Gastroesophageal sphincter (tissue), 3 donors: ENCODE data around the gene SPACA6.

Experiments
- CTCF ChIP-seq, 4 experiments: fragments of 200-600 bp in 2 of 4; fragments of 450-650 bp in 2 of 4; sonication (generic) in 1 of 4; IDR thresholded peaks; one replicate each; pipeline ENCODE4 v1.5.1; 2017 to 2019; ENCODE audit warnings: antibody characterized with exemption in 4 of 4, mild to moderate bottlenecking in 2 of 4, moderate library complexity in 2 of 4
- EP300 ChIP-seq: sonication (generic); formaldehyde crosslinking; IDR thresholded peaks from one replicate; pipeline ENCODE4 v1.6.1; 2017; ENCODE audit warnings: antibody characterized with exemption, mild to moderate bottlenecking
- POLR2A ChIP-seq, 2 donors: fragments of 450-650 bp; IDR thresholded peaks; one replicate each; pipeline ENCODE4 v1.6.1; 2017; ENCODE audit warnings: antibody characterized with exemption in 2 of 2, mild to moderate bottlenecking in 2 of 2, moderate library complexity in 1 of 2
- POLR2AphosphoS5 ChIP-seq: sonication (generic); formaldehyde crosslinking; IDR thresholded peaks from one replicate; pipeline ENCODE4 v1.6.1; 2017; ENCODE audit warnings: antibody characterized with exemption

DNA sequence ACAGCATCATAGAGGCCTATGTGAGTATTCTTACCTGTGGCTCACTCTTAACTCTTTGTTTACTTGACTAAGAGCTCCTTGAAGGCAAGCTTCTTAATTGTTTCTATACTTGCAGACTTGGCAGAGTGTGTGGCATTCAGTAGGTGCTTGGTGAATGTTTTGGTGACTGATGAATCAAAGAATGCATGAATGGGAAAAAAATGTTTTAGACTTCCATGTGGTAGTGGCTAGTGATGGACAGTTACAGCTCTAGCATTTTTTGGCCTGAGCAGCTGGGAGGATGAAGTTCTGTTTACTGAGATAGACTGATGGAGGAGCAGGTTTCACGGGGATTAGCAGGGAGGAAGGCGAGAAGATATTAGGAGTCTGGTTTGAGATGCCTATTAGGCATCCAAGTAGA, 17.0 kb downstream of the SPACA6 start:
- no peak for TF ChIP-seq CTCF (IDR thresholded peaks at IDR 0.05)
- TF ChIP-seq EP300, result no peak
- TF ChIP-seq POLR2A (IDR thresholded peaks at IDR 0.05), result no peak
- TF ChIP-seq POLR2AphosphoS5, result no peak
